Stomach (tissue), 9 donors: ENCODE results near the gene SCARB1. TPM values are rescaled to one million over a fixed set of nuclear protein-coding genes. Genes with fewer than 3 reads are reported as not detected.

ENCODE experiments used
- DNase-seq, 2 donors: peaks; one replicate each; pipeline versions ENCODE4 v3.0.0 to v3.0.0-alpha.2; 2013 to 2019
- H3K27ac ChIP-seq, 5 donors: fragments of 200-600 bp in 4 of 5; sonication (generic) in 4 of 5; one replicate each; pipeline ENCODE4 v1.5.1; 2013 to 2019; ENCODE audit warnings: mild to moderate bottlenecking in 1 of 5, moderate library complexity in 1 of 5
- H3K27me3 ChIP-seq, 3 donors: fragments of 200-600 bp; sonication (generic); one replicate each; pipeline ENCODE4 v1.5.1; 2017 to 2019; ENCODE audit warnings: mixed run types in 1 of 3
- H3K36me3 ChIP-seq, 4 donors: fragments of 200-600 bp; sonication (generic); 1 replicate in 3 of 4; 2 replicates in 1 of 4; pipeline ENCODE4 v1.5.1; 2016 to 2019
- H3K4me1 ChIP-seq, 4 donors: fragments of 200-600 bp; sonication (generic); one replicate each; pipeline ENCODE4 v1.5.1; 2016 to 2019
- H3K4me3 ChIP-seq, 4 donors: fragments of 200-600 bp; sonication (generic) in 3 of 4; one replicate each; pipeline ENCODE4 v1.5.1; 2016 to 2019; ENCODE audit warnings: mild to moderate bottlenecking in 1 of 4
- H3K9me3 ChIP-seq, 4 donors: fragments of 200-600 bp; sonication (generic); one replicate each; pipeline ENCODE4 v1.5.1; 2016 to 2019
- EP300 ChIP-seq: sonication (generic); formaldehyde crosslinking; IDR thresholded peaks from one replicate; pipeline ENCODE4 v1.6.1; 2017; ENCODE audit warnings: antibody characterized with exemption
- POLR2A ChIP-seq, 4 donors: fragments of 450-650 bp; IDR thresholded peaks; one replicate each; pipeline ENCODE4 v1.6.1; 2016; ENCODE audit warnings: antibody characterized with exemption in 4 of 4, control low read depth in 2 of 4, mild to moderate bottlenecking in 1 of 4, moderate library complexity in 1 of 4
- POLR2AphosphoS5 ChIP-seq, 3 donors: sonication (generic); formaldehyde crosslinking; IDR thresholded peaks; one replicate each; pipeline ENCODE4 v1.6.1; 2016; ENCODE audit warnings: antibody characterized with exemption in 3 of 3
- WGBS, 5 donors: extraction: QIAGEN DNeasy Blood & Tissue Kit in 3 of 5; methylation state at CpG; one replicate each; pipeline versions ENCODE4 v1.1.5 to v1.1.7; 2013 to 2018; 5-methylcytosine and 5-hydroxymethylcytosine counted together
- intact Hi-C: fragments of 100-400 bp; cut with DNase I; formaldehyde crosslinking; loops from one replicate; pipeline ENCODE4 v1.15.1; 2023; ENCODE audit warnings: low total_unique reads
- polyA plus RNA-seq, 3 donors: library from polyadenylated mRNA; stranded (reverse); fragments of 200-250 nt; gene quantifications; one replicate each; pipeline ENCODE4 v1.2.3, GENCODE V29; 2013
- total RNA-seq, 5 donors: library from RNA; depleted of rRNA; stranded (reverse); fragments of >200 nt; gene quantifications; one replicate each; pipeline versions ENCODE4 v1.1.0 to v1.2.3, GENCODE V29; 2014 to 2016
- TF ChIP-seq, protein P1 (sequence below), 7 experiments: fragments of 450-650 bp in 4 of 7; fragments of 200-600 bp in 3 of 7; sonication (generic) in 3 of 7; IDR thresholded peaks; one replicate each; pipeline ENCODE4 v1.5.1; 2016 to 2019; ENCODE audit warnings: antibody characterized with exemption in 7 of 7, control low read depth in 2 of 7, mild to moderate bottlenecking in 1 of 7
- donor health status: healthy with polysubstance abuse.
- donor health status: Bipolar disorder and iron deficiency.
- donor health status: healthy.

SCARB1 gene
- total and polyA plus RNA-seq, 8 donors, result 2.9 to 63.7 (median 8.8) TPM

DNA sequence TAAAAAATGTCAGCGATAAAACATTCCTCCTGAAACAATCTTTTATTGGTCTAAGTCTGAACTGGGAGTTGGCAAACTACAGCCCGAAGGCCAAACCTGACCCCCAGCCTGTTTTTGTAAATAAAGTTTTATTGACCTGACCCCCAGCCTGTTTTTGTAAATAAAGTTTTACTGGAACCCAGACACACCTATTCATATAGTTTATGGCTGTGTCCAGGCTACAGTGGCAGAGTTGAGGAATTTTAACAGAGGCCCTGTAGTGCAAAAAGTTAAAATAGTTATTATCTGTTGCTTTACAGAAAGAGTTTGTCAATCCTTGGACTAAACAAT is 12.1 kb upstream of the SCARB1 start:
- Histone ChIP-seq H3K27me3 (no peaks in the 10 kb centered on the region), H3K36me3 (no peaks in the 10 kb centered on the region), H3K27ac (no peak overlapping the region), H3K9me3 (no peaks in the 10 kb centered on the region), H3K4me1 (peaks cover 3 to 14% (median 9%) of the 10 kb centered on the region in 4 donors), H3K4me3 (no peak overlapping the region)
- TF ChIP-seq, protein P1, sequence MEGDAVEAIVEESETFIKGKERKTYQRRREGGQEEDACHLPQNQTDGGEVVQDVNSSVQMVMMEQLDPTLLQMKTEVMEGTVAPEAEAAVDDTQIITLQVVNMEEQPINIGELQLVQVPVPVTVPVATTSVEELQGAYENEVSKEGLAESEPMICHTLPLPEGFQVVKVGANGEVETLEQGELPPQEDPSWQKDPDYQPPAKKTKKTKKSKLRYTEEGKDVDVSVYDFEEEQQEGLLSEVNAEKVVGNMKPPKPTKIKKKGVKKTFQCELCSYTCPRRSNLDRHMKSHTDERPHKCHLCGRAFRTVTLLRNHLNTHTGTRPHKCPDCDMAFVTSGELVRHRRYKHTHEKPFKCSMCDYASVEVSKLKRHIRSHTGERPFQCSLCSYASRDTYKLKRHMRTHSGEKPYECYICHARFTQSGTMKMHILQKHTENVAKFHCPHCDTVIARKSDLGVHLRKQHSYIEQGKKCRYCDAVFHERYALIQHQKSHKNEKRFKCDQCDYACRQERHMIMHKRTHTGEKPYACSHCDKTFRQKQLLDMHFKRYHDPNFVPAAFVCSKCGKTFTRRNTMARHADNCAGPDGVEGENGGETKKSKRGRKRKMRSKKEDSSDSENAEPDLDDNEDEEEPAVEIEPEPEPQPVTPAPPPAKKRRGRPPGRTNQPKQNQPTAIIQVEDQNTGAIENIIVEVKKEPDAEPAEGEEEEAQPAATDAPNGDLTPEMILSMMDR (IDR thresholded peaks at IDR 0.05), result no peak
- TF ChIP-seq POLR2A (IDR thresholded peaks at IDR 0.05) (no peak), POLR2AphosphoS5 (IDR thresholded peaks at IDR 0.05) (no peak), EP300 (no peak)
- intact Hi-C loops, result no loop called here
- WGBS, 5 donors, result 13 to 69% (median 47%) methylated on average over 2 of the region's 2 CpGs
- no peak for DNase-seq

DNA sequence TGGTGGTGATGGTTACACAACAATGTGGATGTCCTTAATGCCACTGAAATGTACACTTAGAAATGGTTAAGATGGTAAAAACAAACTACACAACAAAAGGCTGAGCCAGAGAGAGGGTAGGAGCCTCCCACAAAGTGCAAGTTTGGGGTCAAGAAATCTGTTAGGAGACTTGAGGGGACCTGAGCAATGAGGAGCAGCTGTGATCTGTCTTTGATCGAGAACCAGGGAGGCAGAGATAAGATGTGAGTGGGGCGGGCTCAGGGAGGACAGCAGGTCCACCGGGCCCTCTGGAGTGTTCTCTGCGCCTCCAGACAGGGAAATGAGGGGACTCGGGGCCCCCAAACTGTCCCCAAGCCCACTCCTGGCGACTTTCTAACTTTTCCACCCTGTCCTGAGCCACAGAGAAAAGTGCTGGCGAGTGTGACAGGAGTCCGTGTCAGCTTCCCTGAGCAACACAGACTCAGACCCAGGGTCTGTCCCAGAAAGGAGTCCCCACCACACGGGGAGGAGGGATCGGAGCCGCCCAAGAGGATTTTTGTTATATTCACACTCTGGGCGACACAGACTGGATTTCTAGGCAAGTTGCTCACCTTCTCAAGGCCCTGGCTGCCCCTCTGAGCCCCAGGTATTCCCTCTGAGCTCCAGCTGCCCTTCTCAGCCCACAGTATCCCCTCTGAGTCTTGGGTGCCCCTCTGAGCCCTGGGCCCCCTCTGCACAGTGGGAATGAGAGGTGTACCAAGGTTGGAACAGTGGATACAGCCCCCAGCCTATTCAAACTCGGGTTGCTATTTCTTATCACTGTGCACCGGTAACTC is 11.5 kb upstream of the SCARB1 start:
- H3K27ac ChIP-seq, result no peak overlapping the region
- TF ChIP-seq POLR2AphosphoS5 (IDR thresholded peaks at IDR 0.05) (no peak), POLR2A (IDR thresholded peaks at IDR 0.05) (no peak), EP300 (no peak)
- TF ChIP-seq, protein P1 (IDR thresholded peaks at IDR 0.05), result no peak
- DNase-seq, result no peak
- intact Hi-C loops, result no loop called here
- no peaks in the 10 kb centered on the region for H3K9me3 ChIP-seq
- H3K4me1 ChIP-seq, result peaks cover 3 to 14% (median 9%) of the 10 kb centered on the region in 4 donors
- H3K4me3 ChIP-seq, result no peak overlapping the region
- H3K36me3 ChIP-seq, result no peaks in the 10 kb centered on the region
- no peaks in the 10 kb centered on the region for H3K27me3 ChIP-seq
- WGBS, 5 donors, result 40 to 59% (median 51%) methylated on average over 13 to 14 of the region's 14 CpGs

DNA sequence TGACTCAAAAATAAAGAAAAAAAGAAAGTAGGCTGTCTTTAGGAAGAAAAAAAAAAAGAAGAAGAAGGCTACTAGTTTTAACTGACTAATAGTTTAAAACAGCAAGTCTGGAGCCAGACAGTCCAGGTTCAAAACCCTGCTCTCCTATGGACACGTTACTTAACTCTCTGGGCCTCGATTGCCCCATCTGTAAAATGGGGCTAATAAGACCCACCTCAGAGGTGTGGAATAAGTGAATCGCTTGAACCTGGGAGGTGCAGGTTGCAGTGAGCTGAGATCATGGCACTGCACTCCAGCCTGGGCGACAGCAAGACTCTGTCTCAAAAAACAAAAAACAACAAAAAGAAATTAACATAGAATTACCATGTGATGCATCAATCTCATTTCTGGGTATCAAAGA is 10.5 kb upstream of the SCARB1 start:
- no peaks in the 10 kb centered on the region for H3K9me3 ChIP-seq
- H3K4me1 ChIP-seq, result peaks cover 3 to 14% (median 9%) of the 10 kb centered on the region in 4 donors
- H3K4me3 ChIP-seq, result no peak overlapping the region
- intact Hi-C loops, result no loop called here
- TF ChIP-seq POLR2A (IDR thresholded peaks at IDR 0.05) (no peak), EP300 (no peak), POLR2AphosphoS5 (IDR thresholded peaks at IDR 0.05) (no peak)
- TF ChIP-seq, protein P1 (IDR thresholded peaks at IDR 0.05), result no peak
- no peak for DNase-seq
- WGBS, 5 donors, result 89 to 96% (median 92%) methylated on average over 4 of the region's 4 CpGs
- no peak overlapping the region for H3K27ac ChIP-seq
- H3K36me3 ChIP-seq, result no peaks in the 10 kb centered on the region
- H3K27me3 ChIP-seq, result no peaks in the 10 kb centered on the region

DNA sequence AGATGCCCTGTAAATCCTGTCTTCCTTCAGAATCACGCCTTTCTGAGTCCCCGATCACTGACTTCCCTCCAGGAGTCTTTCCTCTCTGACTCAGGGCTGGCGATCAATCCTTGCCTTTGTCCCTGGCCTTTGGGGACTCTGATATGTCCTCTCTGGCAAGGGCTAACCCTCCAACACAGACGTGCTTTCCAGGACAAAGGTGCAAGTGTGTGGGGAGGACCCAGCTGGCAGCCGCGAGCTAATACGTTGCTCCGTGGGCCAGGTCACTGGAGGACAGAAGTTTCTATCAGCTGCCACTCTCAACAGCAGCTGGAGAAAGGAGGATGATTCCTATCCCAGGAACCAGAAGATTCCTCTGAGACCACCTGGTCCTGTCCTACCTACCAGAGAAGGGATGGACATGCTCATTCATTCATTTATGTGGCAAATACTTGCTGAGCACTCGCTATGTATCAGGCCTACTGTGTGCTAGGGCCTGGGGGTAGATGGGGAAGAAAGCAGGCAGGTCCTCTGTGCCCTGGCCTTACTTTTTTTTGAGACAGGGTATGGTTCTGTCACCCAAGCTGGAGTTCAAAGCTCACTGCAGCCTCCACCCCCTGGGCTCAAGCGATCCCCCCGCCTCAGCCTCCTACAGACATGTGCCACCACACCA is 8.5 kb upstream of the SCARB1 start:
- Histone ChIP-seq H3K9me3 (no peaks in the 10 kb centered on the region), H3K27me3 (no peaks in the 10 kb centered on the region), H3K36me3 (no peaks in the 10 kb centered on the region), H3K27ac (no peak overlapping the region), H3K4me3 (no peak overlapping the region), H3K4me1 (peaks cover 0 to 16% (median 9%) of the 10 kb centered on the region in 4 donors)
- no peak for DNase-seq
- intact Hi-C loops, result no loop called here
- WGBS, 5 donors, result 63 to 80% (median 71%) methylated on average over 11 of the region's 11 CpGs
- TF ChIP-seq POLR2A (IDR thresholded peaks at IDR 0.05) (no peak), POLR2AphosphoS5 (IDR thresholded peaks at IDR 0.05) (no peak), EP300 (no peak)
- TF ChIP-seq, protein P1 (IDR thresholded peaks at IDR 0.05), result no peak
